COR-L47 (cell line): ENCODE data around the gene ACAP1.

Source experiments
- DNase-seq: peaks from one replicate; lab custom pipeline; 2025; lab: John Stamatoyannopoulos, UW

ACAP1 gene

DNA sequence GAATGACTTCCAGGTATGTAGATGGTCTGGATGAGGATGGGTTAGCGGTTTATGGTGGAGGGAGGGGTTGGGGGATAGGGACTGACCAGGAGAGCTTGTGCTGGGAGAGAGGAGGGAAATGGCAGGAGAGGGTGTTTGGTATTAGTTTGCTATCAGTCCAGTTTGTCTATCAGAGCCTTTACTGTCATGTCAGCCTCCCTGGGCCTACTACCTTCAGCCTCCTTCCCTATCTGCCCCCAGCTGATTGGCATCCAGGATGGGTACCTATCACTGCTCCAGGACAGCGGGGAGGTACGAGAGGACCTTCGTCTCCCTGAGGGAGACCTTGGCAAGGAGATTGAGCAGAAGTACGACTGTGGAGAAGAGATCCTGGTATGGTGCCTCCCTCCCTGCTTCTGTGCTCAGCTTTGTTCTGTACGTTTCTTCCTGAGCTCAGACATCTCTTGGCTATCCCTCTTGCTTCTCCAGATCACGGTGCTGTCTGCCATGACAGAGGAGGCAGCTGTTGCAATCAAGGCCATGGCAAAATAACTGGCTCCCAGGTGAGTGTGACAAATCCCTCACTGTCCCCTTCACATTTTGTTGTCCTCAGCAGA is 25.1 kb upstream of the ACAP1 start:
- DNase-seq, result no peak

DNA sequence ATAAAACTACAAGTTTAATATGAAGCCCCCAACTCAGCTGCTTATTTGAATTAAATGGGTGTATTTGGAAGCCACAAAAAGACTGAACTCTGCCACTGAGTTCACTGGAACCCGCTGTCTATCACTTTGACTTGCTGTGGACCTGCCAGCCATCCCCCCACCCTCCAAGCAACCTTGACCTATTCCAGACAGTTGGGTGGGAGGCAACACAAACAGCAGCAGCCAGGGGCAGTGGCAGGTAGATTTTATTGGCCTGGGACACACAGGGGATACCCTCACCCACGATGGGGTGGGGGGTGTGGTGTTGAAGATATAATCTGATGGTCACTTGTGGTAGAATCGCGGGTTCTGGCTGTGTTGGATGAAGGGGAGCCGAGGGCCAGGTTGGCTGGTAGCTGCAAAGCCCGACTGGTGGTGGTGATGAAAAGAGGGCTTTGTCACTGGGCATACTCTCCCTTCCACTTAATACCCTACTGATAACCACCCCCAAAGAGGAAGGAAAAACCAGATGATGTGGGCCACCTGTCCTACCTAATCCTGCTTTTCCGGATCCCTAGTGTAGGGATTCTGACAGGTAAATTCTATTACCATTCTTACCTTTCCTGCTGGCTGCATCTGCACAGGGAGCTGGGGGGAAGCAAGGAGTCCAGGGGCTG is 23.8 kb upstream of the ACAP1 start:
- DNase-seq, result no peak

DNA sequence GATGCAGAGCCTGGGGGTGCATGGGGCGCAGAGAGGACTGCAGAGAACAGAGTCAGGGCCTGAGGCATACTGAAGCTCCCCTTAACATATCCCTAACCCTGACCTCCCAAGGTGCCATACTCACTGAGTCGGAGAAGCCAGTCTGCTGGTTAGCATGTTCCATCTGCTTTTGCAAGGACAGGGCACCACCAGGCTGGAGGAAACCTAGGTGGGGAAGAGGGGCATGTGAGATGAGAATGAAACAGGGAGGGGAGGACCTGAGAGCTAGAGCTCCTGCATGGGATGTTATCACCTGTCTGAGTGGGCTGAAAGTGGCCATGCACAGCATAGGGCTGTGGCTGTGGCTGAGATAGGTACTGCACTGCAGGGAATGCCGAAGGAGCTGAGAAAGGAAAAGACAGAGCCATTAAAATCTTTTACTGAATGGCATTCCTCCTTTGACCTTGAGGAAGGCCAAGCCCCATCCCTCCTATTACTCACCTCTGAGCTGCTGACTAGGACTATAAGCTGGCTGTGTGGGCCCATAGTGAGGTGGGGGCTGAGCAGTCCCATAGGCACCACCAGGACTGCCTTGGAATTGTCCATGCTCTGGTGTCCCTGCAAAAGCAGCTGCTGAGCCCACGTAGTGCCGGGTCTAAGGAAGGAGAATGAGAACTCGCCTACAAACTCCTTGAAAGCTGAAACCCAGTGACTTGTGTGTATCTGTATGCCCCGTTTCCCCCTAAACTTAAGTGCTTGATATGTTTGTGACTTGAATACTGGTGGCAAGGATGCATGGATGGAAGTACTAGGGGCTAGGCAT is 23.0 kb upstream of the ACAP1 start:
- no peak for DNase-seq

DNA sequence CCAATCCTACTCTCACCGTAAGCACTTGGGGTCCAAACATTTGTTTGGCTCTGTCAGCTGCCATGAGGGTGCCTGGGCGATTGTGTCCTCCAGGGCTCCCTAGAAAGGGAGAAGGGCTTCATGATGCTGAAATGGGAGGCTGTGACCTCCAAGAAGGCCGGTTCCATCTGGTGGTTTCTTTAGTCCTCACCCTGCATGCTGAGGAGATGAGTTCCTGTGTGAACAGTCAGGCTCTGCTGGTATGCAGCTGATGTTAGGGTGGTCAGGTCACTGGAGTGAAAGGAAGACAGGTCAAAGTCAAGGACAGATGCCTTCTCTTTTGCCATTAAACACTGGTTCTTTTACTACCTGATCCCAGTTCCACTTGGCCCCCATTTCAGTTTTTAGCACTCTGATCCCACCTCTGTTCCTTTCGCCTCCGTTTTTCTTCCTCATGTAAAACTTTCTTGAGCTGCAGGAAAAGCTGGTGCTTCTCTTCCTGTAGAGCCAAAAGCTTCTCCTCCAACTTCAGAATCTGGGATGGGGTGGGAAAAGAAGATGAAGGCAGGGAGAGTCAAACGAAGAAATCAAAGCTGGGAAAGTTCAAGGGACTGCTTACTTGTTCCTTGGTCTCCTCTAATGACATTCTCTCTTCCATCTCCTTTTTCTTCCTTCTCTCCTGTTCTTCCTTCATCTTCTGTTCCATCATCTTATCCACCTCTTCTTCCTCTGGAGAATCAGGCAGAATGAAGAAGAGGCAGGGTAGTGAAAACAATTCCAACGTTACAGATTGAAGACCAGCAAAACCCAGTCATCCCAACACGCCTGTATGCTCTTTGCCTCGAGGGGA is 22.2 kb upstream of the ACAP1 start:
- no peak for DNase-seq

DNA sequence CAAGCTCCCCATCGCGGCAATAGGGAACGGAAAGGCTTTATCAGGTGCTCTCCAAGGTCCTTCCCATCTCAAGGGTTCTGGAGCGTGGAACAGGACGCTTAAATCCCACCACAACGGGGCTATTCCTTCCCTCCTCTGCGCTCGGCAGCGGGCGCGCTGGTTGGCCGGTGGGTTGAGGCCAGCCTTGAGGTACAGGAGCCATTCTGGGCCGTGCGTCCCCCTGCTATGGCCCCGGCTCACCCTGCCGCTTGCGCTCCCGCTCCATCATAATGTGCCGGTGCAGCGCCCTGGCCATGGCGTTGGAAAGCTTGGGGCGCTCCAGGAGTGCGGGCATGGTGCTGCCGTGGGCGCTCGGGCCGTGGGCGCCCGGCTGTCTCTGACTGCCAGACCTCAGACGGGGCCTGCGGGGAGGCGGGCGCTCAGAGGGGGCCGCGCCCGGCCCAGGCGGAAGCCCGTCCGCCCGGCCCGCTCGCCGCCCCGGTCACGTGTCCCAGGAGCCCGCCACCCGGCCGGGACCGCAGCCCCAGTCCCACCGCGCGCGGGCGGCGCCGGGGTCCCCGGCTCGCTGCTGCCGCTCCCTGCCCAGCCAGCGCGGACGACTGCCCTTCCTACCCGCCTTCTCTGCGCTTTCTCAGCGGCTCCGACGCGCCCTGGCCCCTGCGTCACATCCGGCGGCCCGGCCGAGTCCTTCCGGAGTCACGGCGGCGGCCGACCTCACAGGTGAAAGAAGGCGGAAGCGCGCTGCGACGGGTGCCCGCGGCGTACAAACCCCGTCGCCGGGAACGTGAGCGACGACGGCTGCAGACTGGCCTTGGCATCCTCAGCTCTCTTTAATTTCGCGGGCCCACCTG is 21.4 kb upstream of the ACAP1 start, which contains the start of gene GPS2:
Gene GPS2 (minus strand): TSS at position 642 of the 851 bp plus-strand sequence. CDS start 308 bp downstream, at position 334.
- peak; percentile 55 for DNase-seq

DNA sequence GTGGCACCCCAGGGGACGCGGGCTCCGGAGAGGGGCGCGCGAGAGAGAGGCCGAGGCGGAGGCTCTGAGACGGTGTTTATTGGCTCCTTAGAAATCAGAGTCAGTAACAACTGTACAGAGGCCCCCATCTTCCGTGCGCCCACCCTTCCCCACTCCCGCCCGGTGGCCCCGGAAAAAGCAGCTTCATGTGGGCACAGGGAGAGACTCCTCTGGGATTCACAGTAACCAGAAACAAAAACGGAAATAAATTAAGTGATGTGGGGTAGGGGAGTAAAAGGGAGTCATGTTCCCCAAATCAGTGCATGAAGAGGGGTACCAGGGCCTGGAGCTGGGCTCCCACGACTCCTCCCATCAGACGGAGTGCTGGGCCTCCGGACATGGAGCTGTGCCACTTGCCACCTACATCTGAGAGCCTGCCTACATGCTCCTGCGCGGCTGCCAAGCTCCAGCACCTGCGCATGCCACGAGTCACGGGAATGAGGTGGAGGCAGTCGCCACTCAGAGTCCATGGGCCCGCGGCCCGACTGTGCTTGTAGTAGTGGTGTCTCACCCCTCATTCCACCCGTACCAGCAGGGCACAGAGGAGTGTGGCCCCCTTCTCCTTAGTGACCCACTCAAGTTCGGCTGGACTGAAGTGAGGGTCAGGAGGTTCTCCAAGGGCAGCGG is 20.6 kb upstream of the ACAP1 start:
- DNase-seq, result no peak

DNA sequence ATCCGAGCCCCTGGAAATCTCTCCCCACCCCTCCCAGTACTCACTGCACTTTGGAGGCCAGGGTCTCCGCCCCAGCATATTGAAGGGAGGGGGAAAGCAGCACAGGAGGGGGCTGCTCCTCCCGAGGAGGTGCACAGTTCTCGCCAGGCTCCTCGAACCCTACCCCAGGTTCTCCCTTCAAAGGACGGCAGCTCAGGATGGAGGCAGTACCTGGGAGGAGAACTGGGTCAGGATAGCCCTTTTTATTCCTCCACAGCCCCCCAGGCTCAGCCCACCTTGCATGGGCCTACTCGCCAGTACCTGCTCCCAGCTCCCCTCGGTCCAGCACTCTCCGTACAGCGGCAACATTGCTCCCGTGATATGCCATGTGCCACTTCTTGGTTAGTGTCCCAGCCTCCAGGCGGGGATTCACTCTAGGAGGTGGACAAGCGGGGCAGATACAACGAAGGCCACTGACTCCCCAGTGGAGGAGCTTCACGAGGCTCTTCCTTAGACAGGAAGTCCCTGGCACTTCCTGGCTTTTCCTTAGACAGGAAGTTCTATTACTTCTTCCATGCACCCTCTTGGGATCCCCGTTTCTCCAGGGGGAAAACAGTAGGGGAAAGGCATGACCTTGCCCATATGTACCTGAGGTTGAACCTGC is 19.0 kb upstream of the ACAP1 start:
- DNase-seq, result no peak

DNA sequence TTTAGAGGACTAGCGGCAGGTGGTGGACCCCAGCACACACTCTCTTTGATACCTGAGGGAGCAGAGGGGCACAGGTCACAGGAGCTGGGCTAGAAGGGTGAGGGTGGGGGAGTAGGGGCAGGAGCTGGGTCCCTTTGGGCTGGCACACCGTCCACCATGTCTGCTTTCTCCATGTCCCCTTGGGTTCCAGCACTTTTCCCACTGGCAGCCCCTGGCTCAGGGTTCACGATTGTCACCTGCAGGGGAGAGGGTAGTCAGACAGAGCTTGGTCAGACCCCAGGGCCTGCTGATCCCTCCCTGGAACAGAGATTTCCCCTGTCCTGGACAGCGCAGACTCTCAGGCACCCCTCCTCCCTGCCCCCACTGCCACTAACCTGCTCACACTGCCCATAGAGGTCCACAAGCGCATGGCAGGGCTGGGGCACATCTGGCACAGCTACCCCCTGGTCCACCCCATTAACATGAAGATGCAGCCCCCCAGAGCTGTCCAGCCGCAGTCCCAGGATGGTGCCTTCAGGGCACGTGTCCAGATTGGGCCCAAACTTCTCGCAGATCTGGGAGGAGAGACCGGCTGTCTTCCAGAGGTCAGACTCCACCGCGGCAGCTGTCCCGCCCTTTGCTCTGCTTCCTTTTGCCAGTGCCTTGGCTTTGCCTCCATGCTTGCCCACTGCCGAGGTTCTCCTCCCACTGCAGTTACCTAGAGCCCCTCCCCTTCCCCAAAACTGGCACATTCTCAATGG is 18.0 kb upstream of the ACAP1 start:
- DNase-seq, result no peak

DNA sequence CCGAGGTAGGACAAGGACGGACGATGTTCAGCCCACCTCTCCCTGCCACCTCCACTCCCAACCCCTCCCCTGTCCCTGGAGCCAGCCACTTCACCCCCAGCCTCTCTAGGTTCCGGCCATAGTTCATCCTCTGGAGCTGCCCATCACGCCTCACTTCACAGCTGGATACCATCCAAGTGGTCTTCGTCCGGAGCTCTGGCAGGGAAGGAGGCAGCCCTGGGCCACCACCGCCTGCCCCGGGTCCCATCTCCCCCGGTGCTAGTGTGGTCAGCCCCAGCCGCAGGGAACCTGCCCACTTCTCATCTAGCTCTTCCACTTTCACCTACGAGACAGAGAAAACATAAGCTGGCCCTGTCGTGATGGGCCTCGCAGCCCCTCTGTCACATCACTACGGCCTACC is 14.9 kb upstream of the ACAP1 start:
- DNase-seq, result no peak

DNA sequence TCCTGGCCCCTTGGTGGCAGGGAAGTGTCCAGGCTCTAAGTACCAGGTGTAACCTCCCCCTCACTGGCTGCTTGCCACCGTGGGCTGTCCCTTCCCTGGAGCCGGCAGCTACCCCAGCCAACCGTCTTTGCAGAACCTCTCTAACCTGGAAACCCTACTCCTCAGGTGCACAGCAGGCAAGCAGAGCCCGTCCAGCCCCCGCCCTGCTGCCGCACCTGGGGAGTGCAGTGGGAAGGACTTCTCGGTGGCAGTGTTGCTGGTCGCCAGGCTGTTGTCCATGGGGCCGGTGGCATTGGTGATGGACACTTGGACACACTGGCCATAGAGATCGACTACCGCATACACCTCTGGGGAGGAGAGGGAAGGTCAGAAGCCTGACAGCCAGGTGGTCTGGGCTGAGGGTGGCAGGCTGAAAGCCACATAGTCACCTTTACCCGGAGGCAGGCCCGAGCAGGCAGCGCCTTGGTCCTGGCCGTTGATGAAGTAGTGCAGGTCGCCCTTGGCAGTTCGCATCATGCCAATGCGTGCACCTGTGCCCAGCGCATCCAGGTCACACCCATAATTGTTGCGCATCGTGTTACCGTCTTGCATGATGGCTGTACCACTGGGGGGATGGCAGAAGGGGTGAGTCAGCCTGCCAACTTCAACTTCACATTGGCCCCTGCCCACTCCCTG is 13.7 kb upstream of the ACAP1 start:
- no peak for DNase-seq

DNA sequence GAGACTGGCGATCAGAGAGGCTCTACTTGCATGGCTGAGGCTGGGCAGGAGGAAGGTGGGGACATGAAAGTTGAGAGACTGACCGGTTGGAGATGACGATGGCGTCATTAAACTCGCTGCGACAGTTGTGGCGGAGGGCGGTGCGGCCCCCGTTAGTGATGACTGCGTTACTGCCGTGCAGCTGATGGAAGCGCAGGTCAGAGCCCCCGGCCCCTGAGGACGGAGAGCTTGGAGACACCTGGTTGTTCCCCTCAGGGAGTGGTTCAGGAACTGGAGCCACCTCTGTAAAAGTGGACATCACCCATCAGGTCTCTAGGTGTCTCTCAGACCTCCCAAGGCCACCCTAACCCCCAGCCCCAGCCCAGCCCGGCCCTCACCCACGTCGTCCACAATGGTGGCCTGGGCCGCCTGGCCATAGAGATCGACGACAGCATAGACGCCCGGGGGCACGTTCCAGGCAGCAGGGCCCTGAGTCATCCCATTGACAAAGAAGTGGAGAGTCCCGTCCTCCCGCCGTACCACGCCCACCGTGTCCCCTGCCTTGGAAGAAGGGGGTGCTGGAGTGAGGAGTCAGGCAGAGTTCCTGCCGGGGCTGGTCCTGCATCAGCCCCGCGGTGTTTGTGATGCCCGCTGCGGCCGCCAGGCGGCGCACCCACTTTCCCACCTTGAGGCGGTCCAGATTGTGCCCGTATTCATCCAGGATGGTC is 12.4 kb upstream of the ACAP1 start:
- no peak for DNase-seq

DNA sequence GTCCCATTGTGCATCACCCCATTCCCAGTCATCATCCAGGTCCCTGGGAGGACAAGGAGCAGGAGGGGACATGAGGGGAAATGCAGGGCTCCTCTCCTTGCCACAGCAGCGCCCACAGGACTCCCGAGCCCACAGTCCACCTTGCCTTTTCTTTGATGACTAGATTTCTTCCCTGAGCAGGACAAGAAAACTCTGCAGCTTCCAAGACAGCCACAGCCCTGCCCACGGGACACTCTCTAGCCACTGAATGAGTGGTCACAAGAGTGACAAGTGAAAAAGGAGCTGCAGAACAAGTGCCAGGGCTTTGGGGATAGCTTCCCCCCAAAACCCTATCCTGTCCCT is 11.9 kb upstream of the ACAP1 start:
- DNase-seq, result no peak

DNA sequence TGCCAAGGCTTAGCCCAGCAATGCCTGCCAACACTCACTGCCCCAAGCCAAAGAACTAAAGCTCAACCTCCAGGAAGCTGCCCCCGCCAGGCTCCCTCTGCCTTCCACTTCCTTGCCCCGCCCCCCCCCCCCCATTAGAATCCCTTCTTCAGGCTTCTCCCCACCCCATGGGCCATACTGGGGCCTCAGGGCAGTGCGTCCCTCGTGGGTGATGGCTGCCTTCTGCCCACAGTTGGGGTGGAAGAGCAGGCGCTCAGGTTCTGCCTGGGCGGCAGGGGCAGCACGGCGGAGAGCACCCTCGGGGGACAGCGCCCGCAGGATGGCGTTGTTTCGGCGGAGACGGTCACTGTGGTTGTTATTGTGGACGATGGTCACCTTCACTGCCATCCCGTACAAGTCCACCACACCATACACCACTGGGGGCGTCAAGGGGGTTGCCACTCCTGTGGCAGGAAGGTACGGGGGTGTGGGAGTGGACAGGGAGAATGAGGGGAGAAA is 11.2 kb upstream of the ACAP1 start:
- no peak for DNase-seq

DNA sequence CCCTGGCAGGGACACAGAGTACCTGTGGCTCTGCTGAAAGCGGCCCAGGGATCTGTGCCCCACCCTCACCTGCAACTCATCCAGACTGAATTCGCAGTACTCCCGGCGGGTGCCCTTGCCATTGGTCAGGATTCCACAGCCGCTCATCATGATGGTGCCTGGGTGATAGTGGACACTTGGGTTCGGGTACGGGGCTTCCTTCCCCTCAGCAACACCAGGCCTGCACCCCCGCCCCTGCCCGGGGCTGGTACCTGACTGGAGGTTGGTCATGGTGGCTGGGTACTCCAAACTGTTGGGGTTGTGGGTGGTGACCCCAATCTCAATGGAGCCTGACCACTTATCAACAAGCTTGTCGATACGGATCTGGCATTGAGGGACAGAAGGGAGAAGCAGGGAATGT is 10.1 kb upstream of the ACAP1 start:
- no peak for DNase-seq

DNA sequence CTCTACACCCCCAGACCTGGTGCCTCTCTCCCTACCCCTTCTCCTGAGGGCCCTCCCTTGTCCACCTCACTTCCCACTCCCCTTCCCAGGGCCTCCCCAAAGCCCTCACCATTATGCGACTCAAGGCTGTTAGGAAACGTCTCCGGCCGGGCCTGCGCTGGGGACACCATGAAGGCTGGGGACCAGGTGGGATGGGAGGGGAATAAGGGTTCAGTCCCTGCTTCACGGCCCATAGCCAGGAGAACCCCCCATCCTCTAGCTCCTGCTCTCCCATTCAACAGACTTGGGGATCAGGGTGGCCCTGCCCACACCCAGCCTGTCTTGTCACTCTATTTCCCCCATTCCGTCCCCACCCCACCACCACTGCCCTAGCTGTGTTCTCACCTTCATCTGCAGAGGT is 9.3 kb upstream of the ACAP1 start:
- no peak for DNase-seq

DNA sequence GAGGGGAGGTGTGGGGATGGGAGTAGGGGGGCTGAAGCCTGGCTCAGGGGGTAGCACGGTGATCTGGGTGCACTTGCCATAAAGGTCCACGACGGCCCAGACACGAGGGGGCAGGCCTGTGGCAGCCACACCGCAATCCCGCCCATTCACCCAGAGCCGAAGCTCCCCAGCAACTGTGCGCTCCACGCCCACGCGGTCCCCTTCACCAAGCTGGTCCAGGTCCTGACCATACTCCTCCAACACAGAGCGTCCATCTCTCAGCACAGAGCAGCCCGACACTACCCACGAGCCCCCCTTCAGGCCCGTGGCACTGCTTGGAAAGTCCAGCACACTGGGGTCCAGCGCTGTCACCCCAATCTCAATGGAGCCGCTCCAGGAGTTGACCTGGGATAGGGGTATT is 8.8 kb upstream of the ACAP1 start:
- no peak for DNase-seq

DNA sequence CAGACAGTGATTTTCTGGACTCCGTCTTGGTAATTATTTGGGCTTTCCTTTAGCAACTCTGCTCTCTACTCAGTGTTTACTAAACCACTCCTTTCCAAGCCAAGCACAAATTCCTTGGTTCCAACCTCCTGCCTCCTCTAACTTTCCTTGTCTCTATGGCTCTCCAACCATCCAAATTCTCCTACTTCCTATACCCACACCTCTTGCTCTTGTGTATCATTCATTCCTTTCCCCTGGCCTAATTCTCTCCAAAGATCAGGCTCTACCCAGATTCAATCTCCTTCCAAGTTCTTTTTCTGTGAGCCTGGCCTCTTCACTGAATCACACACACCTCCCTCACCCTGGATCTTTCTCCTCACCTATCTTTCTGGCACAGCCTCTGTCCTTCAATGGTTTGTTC is 8.3 kb upstream of the ACAP1 start:
- DNase-seq, result no peak

DNA sequence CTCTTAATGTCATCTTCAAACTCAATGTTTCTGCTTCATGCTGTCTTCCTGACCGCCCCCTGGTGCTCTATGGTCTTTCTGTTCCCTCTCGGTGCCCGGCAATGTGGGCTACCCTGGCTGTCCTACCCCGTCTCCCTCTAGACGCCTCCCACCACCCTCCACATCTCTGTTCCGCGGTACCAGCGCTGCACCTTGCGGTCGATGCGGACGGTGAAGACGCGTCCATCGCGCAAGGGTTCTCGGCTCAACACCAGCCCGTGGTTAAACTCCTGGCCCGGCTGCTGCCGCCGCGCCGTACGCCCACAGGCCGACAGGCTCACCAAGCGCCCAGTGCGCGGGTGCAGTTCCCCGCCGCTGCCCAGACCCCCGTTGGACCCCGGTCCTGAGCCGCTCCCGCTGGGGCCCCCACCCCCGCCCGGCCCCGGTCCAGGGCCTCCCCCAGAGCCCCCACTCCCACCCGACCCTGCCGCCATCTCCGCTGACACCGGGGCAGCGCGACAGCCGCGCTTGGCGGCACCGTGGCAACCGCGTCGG is 7.4 kb upstream of the ACAP1 start, which contains the start of gene NEURL4:
Gene NEURL4 (minus strand): TSS at position 496 of the 534 bp plus-strand sequence. CDS start 23 bp downstream, at position 473.
- no peak for DNase-seq
